H9 (cell line): ENCODE data around the gene TEC. TPM values are rescaled to one million over a fixed set of nuclear protein-coding genes. Genes with fewer than 3 reads are reported as not detected.

Experiments used
- DNase-seq: peaks from one replicate; pipeline ENCODE4 v3.0.0-alpha.2; 2017
- H2AFZ ChIP-seq: one replicate; pipeline ENCODE4 v1.6.1; 2013; ENCODE audit warnings: mild to moderate bottlenecking, low read length, control low read depth, moderate library complexity
- H2AK5ac ChIP-seq: 2 replicates; pipeline ENCODE4 v1.6.1; 2013; ENCODE audit warnings: low read length, control low read depth, mixed read lengths; ENCODE audit not compliant: insufficient read length
- H2BK120ac ChIP-seq: one replicate; pipeline ENCODE4 v1.6.1; 2013; ENCODE audit warnings: low read depth, mild to moderate bottlenecking, low read length, control low read depth, inconsistent platforms; ENCODE audit not compliant: poor library complexity, severe bottlenecking
- H2BK12ac ChIP-seq: 2 replicates; pipeline ENCODE4 v1.6.1; 2013; ENCODE audit warnings: low read length, control low read depth, mixed read lengths, low read depth; ENCODE audit not compliant: insufficient read length
- H2BK15ac ChIP-seq: 2 replicates; pipeline ENCODE4 v1.6.1; 2013; ENCODE audit warnings: low read depth, low read length, control low read depth
- H2BK20ac ChIP-seq: one replicate; pipeline ENCODE4 v1.6.1; 2013; ENCODE audit warnings: low read depth, mild to moderate bottlenecking, low read length, control low read depth, inconsistent platforms; ENCODE audit not compliant: poor library complexity, severe bottlenecking
- H2BK5ac ChIP-seq: 2 replicates; pipeline ENCODE4 v1.6.1; 2013; ENCODE audit warnings: low read length, control low read depth, mixed read lengths; ENCODE audit not compliant: insufficient read length
- H3K14ac ChIP-seq: 2 replicates; pipeline ENCODE4 v1.6.1; 2013; ENCODE audit warnings: low read length, control low read depth; ENCODE audit not compliant: insufficient read depth
- H3K18ac ChIP-seq: 2 replicates; pipeline ENCODE4 v1.6.1; 2013; ENCODE audit warnings: low read depth, mild to moderate bottlenecking, mixed read lengths, low read length, control low read depth; ENCODE audit not compliant: insufficient read length
- H3K23ac ChIP-seq: 2 replicates; pipeline ENCODE4 v1.6.1; 2013; ENCODE audit warnings: low read length, control low read depth, mixed read lengths, low read depth; ENCODE audit not compliant: insufficient read length
- H3K23me2 ChIP-seq: 2 replicates; pipeline ENCODE4 v1.6.1; 2013; ENCODE audit warnings: low read depth, mild to moderate bottlenecking, mixed read lengths, low read length, control low read depth; ENCODE audit not compliant: insufficient read length, poor library complexity, severe bottlenecking
- H3K27ac ChIP-seq: 2 replicates; pipeline ENCODE4 v1.5.1; 2013; ENCODE audit warnings: low read length, control low read depth, mixed read lengths, low read depth; ENCODE audit not compliant: insufficient read length
- H3K27me3 ChIP-seq: 2 replicates; pipeline ENCODE4 v1.6.1; 2013; ENCODE audit warnings: low read length, control low read depth, inconsistent platforms; ENCODE audit not compliant: insufficient read depth
- H3K4ac ChIP-seq: 2 replicates; pipeline ENCODE4 v1.6.1; 2013; ENCODE audit warnings: low read depth, mild to moderate bottlenecking, control low read depth, inconsistent platforms, low read length, moderate library complexity
- H3K4me1 ChIP-seq: 2 replicates; pipeline ENCODE4 v1.6.1; 2013; ENCODE audit warnings: low read length, control low read depth, inconsistent platforms; ENCODE audit not compliant: insufficient read depth
- H3K4me2 ChIP-seq: 2 replicates; pipeline ENCODE4 v1.6.1; 2013; ENCODE audit warnings: low read length, control low read depth, mixed read lengths; ENCODE audit not compliant: insufficient read length, insufficient read depth
- H3K56ac ChIP-seq: 2 replicates; pipeline ENCODE4 v1.6.1; 2013; ENCODE audit warnings: low read depth, mild to moderate bottlenecking, mixed read lengths, low read length, control low read depth; ENCODE audit not compliant: insufficient read length
- H3K79me1 ChIP-seq: 2 replicates; pipeline ENCODE4 v1.6.1; 2013; ENCODE audit warnings: low read depth, mild to moderate bottlenecking, moderate library complexity, low read length, control low read depth, inconsistent platforms; ENCODE audit not compliant: insufficient read depth, poor library complexity, severe bottlenecking
- H3K79me2 ChIP-seq: 2 replicates; pipeline ENCODE4 v1.6.1; 2013; ENCODE audit warnings: low read length, control low read depth, inconsistent platforms; ENCODE audit not compliant: insufficient read depth
- H3K9ac ChIP-seq: 2 replicates; pipeline ENCODE4 v1.6.1; 2013; ENCODE audit warnings: low read length, control low read depth, mixed read lengths; ENCODE audit not compliant: insufficient read length; ENCODE audit errors: extremely low read depth
- H3K9me3 ChIP-seq: one replicate; pipeline ENCODE4 v1.6.1; 2013; ENCODE audit warnings: low read depth, low read length, inconsistent platforms; ENCODE audit not compliant: control insufficient read depth
- H3T11ph ChIP-seq: one replicate; pipeline ENCODE4 v1.6.1; 2013; ENCODE audit warnings: mild to moderate bottlenecking, low read length, control low read depth, inconsistent platforms
- H4K20me1 ChIP-seq: one replicate; pipeline ENCODE4 v1.6.1; 2013; ENCODE audit not compliant: control insufficient read depth, insufficient read length, insufficient read depth
- H4K5ac ChIP-seq: 2 replicates; pipeline ENCODE4 v1.6.1; 2013; ENCODE audit warnings: low read depth, mild to moderate bottlenecking, mixed read lengths, low read length, control low read depth; ENCODE audit not compliant: insufficient read length
- H4K8ac ChIP-seq: replicated peaks from 2 replicates; pipeline ENCODE4 v1.6.1; 2013; ENCODE audit warnings: low read length, control low read depth, mixed read lengths, low read depth; ENCODE audit not compliant: insufficient read length
- H4K91ac ChIP-seq: 2 replicates; pipeline ENCODE4 v1.6.1; 2013; ENCODE audit warnings: low read depth, mild to moderate bottlenecking, moderate library complexity, mixed read lengths, low read length, control low read depth; ENCODE audit not compliant: insufficient read length
- H3K27ac Mint-ChIP-seq, 3 experiments: 2 replicates in 2 of 3; 3 replicates in 1 of 3; pipeline ENCODE4 v1.8.0; 2020 to 2021; ENCODE audit warnings: mixed read lengths in 3 of 3, mild to moderate bottlenecking in 1 of 3, moderate library complexity in 1 of 3
- H3K27me3 Mint-ChIP-seq: 2 replicates; pipeline ENCODE4 v1.8.0; 2021; ENCODE audit warnings: low read depth, mild to moderate bottlenecking, moderate library complexity, mixed read lengths
- H3K36me3 Mint-ChIP-seq, 3 experiments: 2 replicates in 2 of 3; 3 replicates in 1 of 3; pipeline ENCODE4 v1.8.0; 2020 to 2021; ENCODE audit warnings: low read depth in 3 of 3, mixed read lengths in 3 of 3; ENCODE audit not compliant: insufficient read depth in 1 of 3
- H3K4me1 Mint-ChIP-seq, 2 experiments: 2 replicates each; pipeline ENCODE4 v1.8.0; 2020; ENCODE audit warnings: mixed read lengths in 2 of 2
- H3K4me3 Mint-ChIP-seq, 2 experiments: 2 replicates in 1 of 2; 3 replicates in 1 of 2; pipeline ENCODE4 v1.8.0; 2020 to 2021; ENCODE audit warnings: mild to moderate bottlenecking in 2 of 2, mixed read lengths in 2 of 2, moderate library complexity in 1 of 2
- H3K9me3 Mint-ChIP-seq, 2 experiments: 2 replicates in 1 of 2; 3 replicates in 1 of 2; pipeline ENCODE4 v1.8.0; 2020; ENCODE audit warnings: mild to moderate bottlenecking in 2 of 2, mixed read lengths in 2 of 2, moderate library complexity in 1 of 2
- WGBS: extraction: QIAGEN DNeasy Blood & Tissue Kit; methylation state at CpG from one replicate; pipeline ENCODE4 v1.1.7; 2013; ENCODE audit warnings: missing lambda C conversion rate, low lambda C conversion rate, mixed read lengths; ENCODE audit not compliant: insufficient read length; ENCODE audit errors: extremely low coverage; 5-methylcytosine and 5-hydroxymethylcytosine counted together
- total RNA-seq: library from RNA; stranded (reverse); gene quantifications from 2 replicates; pipeline ENCODE4 v1.2.1, GENCODE V29; 2021
- TF ChIP-seq, protein P1 (sequence below): fragments of 200-600 bp; sonication (generic); conservative IDR thresholded peaks from 3 replicates; pipeline ENCODE4 v1.8.0; 2021; ENCODE audit warnings: antibody characterized with exemption, mild to moderate bottlenecking

TEC gene
- total RNA-seq, 1 experiment from 2014 or later, result 1.8 TPM

DNA sequence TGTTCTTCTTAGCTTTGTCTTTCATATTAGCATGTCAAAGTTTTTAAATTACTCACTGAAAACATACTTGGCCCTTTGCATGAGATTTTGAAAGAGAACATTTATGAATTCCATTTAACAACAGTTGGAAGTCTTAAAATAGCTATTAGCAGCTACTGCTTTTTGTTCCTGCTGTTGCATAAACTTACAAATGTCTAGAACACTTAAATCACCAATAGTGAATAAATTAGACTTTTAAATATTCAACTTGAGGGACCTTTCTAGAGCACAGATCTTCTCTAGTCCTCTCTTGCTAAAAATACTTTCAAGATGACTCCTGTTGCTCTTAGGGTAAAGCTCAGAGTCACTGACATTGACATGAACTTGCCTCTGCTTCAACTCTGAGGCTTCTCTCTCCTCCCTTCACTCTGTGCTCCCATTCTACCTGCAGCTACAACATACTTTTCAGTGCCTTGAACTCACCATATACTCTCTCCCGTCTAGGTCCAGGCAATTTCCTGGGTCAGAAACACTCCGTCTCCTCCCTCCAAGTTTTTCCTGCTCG, 119.7 kb downstream of the TEC start:
- Histone ChIP-seq H3K23me2 (no peaks in the 10 kb centered on the region), H3K4ac (no peak overlapping the region), H4K91ac (no peak overlapping the region), H3K4me1 (no peaks in the 10 kb centered on the region; the same call in 1 of the 2 replicates), H4K20me1 (no peaks in the 10 kb centered on the region), H3K79me2 (no peaks in the 10 kb centered on the region), H3K27ac (no peak overlapping the region), H2AK5ac (no peak overlapping the region), H2AFZ (no peak overlapping the region), H4K8ac (no peak overlapping the region), H3K14ac (no peak overlapping the region), H3K9ac (no peak overlapping the region), H2BK5ac (no peak overlapping the region), H3T11ph (no peak overlapping the region), H3K23ac (no peak overlapping the region), H4K5ac (no peak overlapping the region), H2BK20ac (no peak overlapping the region), H3K27me3 (no peaks in the 10 kb centered on the region), H3K4me2 (no peak overlapping the region), H3K9me3 (peaks cover 8% of the 10 kb centered on the region), H3K56ac (no peak overlapping the region), H3K18ac (no peak overlapping the region), H2BK120ac (no peak overlapping the region), H3K79me1 (no peaks in the 10 kb centered on the region), H2BK12ac (no peak overlapping the region), H2BK15ac (no peak overlapping the region)
- Mint-ChIP-seq H3K27me3 (no peaks in the 10 kb centered on the region), H3K4me3 (no peak overlapping the region), H3K27ac (no peak overlapping the region; a peak in 1 of 7 replicates), H3K4me1 (peaks cover 4 to 5% of the 10 kb centered on the region in 2 experiments; a peak in 3 of 4 replicates), H3K9me3 (peaks cover 10 to 18% of the 10 kb centered on the region in 2 experiments), H3K36me3 (peaks cover 15 to 18% (median 17%) of the 10 kb centered on the region in 3 experiments)
- TF ChIP-seq, protein P1, sequence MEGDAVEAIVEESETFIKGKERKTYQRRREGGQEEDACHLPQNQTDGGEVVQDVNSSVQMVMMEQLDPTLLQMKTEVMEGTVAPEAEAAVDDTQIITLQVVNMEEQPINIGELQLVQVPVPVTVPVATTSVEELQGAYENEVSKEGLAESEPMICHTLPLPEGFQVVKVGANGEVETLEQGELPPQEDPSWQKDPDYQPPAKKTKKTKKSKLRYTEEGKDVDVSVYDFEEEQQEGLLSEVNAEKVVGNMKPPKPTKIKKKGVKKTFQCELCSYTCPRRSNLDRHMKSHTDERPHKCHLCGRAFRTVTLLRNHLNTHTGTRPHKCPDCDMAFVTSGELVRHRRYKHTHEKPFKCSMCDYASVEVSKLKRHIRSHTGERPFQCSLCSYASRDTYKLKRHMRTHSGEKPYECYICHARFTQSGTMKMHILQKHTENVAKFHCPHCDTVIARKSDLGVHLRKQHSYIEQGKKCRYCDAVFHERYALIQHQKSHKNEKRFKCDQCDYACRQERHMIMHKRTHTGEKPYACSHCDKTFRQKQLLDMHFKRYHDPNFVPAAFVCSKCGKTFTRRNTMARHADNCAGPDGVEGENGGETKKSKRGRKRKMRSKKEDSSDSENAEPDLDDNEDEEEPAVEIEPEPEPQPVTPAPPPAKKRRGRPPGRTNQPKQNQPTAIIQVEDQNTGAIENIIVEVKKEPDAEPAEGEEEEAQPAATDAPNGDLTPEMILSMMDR, result no peak
- DNase-seq, result no peak
- no CpG with 5 or more reads among the region's 3 CpGs for WGBS
